NK-92 treated with Interleukin-12 subunit alpha and Interleukin-12 subunit beta, amount 100 ng/mL, for 24 hours (cell line): ENCODE data around the gene NR1I2.

ENCODE experiments used
- DNase-seq: peaks from one replicate; lab custom pipeline; 2025; lab: John Stamatoyannopoulos, UW

NR1I2 gene

GRCh38 chr3:119819806-119820205 lies 37.9 kb downstream of the NR1I2 start:
- no peak for DNase-seq

- DNase-seq: no peak
Measured at GRCh38 chr3:119825820-119826219, 43.9 kb downstream of the NR1I2 start.

GRCh38 chr3:119826711-119827608 lies 45.1 kb downstream of the NR1I2 start:
- DNase-seq: no peak

- DNase-seq: no peak
Measured at GRCh38 chr3:119829420-119829819, 47.5 kb downstream of the NR1I2 start.

GRCh38 chr3:119831022-119831421 lies 49.1 kb downstream of the NR1I2 start:
- no peak for DNase-seq

- DNase-seq: no peak
Measured at GRCh38 chr3:119831941-119832371, 50.1 kb downstream of the NR1I2 start.

GRCh38 chr3:119834754-119835370 lies 53.0 kb downstream of the NR1I2 start:
- DNase-seq: no peak

- DNase-seq: no peak
Measured at GRCh38 chr3:119835556-119835955, 53.7 kb downstream of the NR1I2 start.

- DNase-seq: no peak
Measured at GRCh38 chr3:119841808-119842471, 60.0 kb downstream of the NR1I2 start.

GRCh38 chr3:119849126-119849525 lies 67.2 kb downstream of the NR1I2 start:
- DNase-seq: no peak

- no peak for DNase-seq
Measured at GRCh38 chr3:119856695-119857094, 74.8 kb downstream of the NR1I2 start.

- no peak for DNase-seq
Measured at GRCh38 chr3:119858957-119859356, 77.1 kb downstream of the NR1I2 start.

GRCh38 chr3:119859728-119860127 lies 77.8 kb downstream of the NR1I2 start:
- no peak for DNase-seq

- DNase-seq: no peak
Measured at GRCh38 chr3:119861681-119862080, 79.8 kb downstream of the NR1I2 start.

- no peak for DNase-seq
Measured at GRCh38 chr3:119862616-119863015, 80.7 kb downstream of the NR1I2 start.

GRCh38 chr3:119864476-119864875 lies 82.6 kb downstream of the NR1I2 start:
- no peak for DNase-seq
